ENCODE data around the gene ADCY9. TPM values are rescaled to one million over a fixed set of nuclear protein-coding genes. Genes with fewer than 3 reads are reported as not detected.

The ADCY9 gene
- total RNA-seq, 1 experiment from 2014 or later = 14.2 TPM

GRCh38 chr16:4123616-4124300, 7.5 kb upstream of the ADCY9 start:
- CTCF ChIA-PET = no interaction called here
- intact Hi-C loops (cut with micrococcal nuclease) = no loop called here
- TF ChIP-seq, protein P1, sequence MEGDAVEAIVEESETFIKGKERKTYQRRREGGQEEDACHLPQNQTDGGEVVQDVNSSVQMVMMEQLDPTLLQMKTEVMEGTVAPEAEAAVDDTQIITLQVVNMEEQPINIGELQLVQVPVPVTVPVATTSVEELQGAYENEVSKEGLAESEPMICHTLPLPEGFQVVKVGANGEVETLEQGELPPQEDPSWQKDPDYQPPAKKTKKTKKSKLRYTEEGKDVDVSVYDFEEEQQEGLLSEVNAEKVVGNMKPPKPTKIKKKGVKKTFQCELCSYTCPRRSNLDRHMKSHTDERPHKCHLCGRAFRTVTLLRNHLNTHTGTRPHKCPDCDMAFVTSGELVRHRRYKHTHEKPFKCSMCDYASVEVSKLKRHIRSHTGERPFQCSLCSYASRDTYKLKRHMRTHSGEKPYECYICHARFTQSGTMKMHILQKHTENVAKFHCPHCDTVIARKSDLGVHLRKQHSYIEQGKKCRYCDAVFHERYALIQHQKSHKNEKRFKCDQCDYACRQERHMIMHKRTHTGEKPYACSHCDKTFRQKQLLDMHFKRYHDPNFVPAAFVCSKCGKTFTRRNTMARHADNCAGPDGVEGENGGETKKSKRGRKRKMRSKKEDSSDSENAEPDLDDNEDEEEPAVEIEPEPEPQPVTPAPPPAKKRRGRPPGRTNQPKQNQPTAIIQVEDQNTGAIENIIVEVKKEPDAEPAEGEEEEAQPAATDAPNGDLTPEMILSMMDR (IDR thresholded peaks at IDR 0.05; ENCODE audit: unreplicated experiment) = no peak
- Mint-ChIP-seq H3K4me1 (ENCODE audit: insufficient read depth, unreplicated experiment) (peaks cover 8% of the 10 kb centered on the region), H3K36me3 (ENCODE audit: insufficient read depth, unreplicated experiment) (no peaks in the 10 kb centered on the region), H3K27me3 (ENCODE audit: insufficient read depth, unreplicated experiment) (no peaks in the 10 kb centered on the region), H3K27ac (ENCODE audit: low read depth, unreplicated experiment) (no peak overlapping the region), H3K4me3 (ENCODE audit: unreplicated experiment) (no peak overlapping the region), H3K9me3 (ENCODE audit: unreplicated experiment) (no peaks in the 10 kb centered on the region)
- DNase-seq (ENCODE audit: unreplicated experiment) = no peak
- POLR2A ChIA-PET = interaction anchor here (1.1 kb wide), 1 partner anchor 13 kb away, joined by 4 read pairs; no protein-coding TSS in a partner anchor
- BruUV-seq (replicated peaks) = no TSS peak

GRCh38 chr16:4120176-4120575, 3.9 kb upstream of the ADCY9 start:
- intact Hi-C loops (cut with micrococcal nuclease) = no loop called here
- BruUV-seq (replicated peaks) = no TSS peak
- H3K36me3 Mint-ChIP-seq (ENCODE audit: insufficient read depth, unreplicated experiment) = no peaks in the 10 kb centered on the region
- ChIA-PET CTCF (interaction anchor here (0.7 to 0.8 kb wide), 2 partner anchors 60 to 248 kb away, joined by 3 to 4 read pairs; no protein-coding TSS in a partner anchor), POLR2A (interaction anchor here (1.0 to 1.3 kb wide), 2 partner anchors 63 to 163 kb away, joined by 3 read pairs; no protein-coding TSS in a partner anchor)
- no peaks in the 10 kb centered on the region for H3K9me3 Mint-ChIP-seq (ENCODE audit: unreplicated experiment)
- TF ChIP-seq, protein P1 (IDR thresholded peaks at IDR 0.05; ENCODE audit: unreplicated experiment) = no peak
- peaks cover 8% of the 10 kb centered on the region for H3K4me1 Mint-ChIP-seq (ENCODE audit: insufficient read depth, unreplicated experiment)
- H3K27ac Mint-ChIP-seq (ENCODE audit: low read depth, unreplicated experiment) = no peak overlapping the region
- DNase-seq (ENCODE audit: unreplicated experiment) = no peak
- no peaks in the 10 kb centered on the region for H3K27me3 Mint-ChIP-seq (ENCODE audit: insufficient read depth, unreplicated experiment)
- no peak overlapping the region for H3K4me3 Mint-ChIP-seq (ENCODE audit: unreplicated experiment)

- no peaks in the 10 kb centered on the region for H3K36me3 Mint-ChIP-seq (ENCODE audit: insufficient read depth, unreplicated experiment)
- peak overlapping the region; percentile 74 for H3K4me3 Mint-ChIP-seq (ENCODE audit: unreplicated experiment)
- no peaks in the 10 kb centered on the region for H3K9me3 Mint-ChIP-seq (ENCODE audit: unreplicated experiment)
- CTCF ChIA-PET = interaction anchor here (0.5 to 0.7 kb wide), 3 partner anchors 60 to 136 kb away, joined by 3 read pairs; no protein-coding TSS in a partner anchor
- peaks cover 20% of the 10 kb centered on the region for H3K4me1 Mint-ChIP-seq (ENCODE audit: insufficient read depth, unreplicated experiment)
- H3K27me3 Mint-ChIP-seq (ENCODE audit: insufficient read depth, unreplicated experiment) = no peaks in the 10 kb centered on the region
- BruUV-seq (replicated peaks) = no TSS peak
- intact Hi-C loops (cut with micrococcal nuclease) = loop anchor here (5.0 kb wide), 1 partner anchor 65 kb away; no protein-coding TSS in a partner anchor
- TF ChIP-seq, protein P1 (IDR thresholded peaks at IDR 0.05; ENCODE audit: unreplicated experiment) = no peak
- no peak for DNase-seq (ENCODE audit: unreplicated experiment)
- POLR2A ChIA-PET = interaction anchor here (0.5 kb wide), 1 partner anchor 469 kb away, joined by 3 read pairs; no protein-coding TSS in a partner anchor
- H3K27ac Mint-ChIP-seq (ENCODE audit: low read depth, unreplicated experiment) = peak overlapping the region; percentile 65
These were observed 972 bp upstream of the ADCY9 start for GRCh38 chr16:4117250-4117578.

DNA sequence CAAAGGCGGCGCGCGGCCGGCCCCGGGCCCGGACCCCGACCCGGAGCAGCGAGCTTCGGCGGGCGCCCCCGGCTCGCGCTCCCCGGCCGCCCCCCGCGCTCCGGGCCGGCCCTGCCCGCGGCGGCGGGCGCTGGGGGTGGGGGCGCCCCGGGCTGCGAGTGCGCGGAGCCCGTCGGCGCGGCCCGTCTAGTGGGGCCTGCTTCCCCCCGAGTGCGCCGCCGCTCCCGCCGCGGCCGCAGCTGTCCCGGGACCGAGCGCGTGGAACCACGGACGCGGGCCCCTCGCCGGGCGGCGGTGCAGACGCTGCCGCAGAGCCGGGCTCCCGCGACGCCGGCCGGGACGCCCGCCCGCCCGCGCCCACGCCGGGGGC, 308 bp downstream of the ADCY9 start:
- peaks cover 31% of the 10 kb centered on the region for H3K4me1 Mint-ChIP-seq (ENCODE audit: insufficient read depth, unreplicated experiment)
- DNase-seq (ENCODE audit: unreplicated experiment) = no peak
- H3K27me3 Mint-ChIP-seq (ENCODE audit: insufficient read depth, unreplicated experiment) = no peaks in the 10 kb centered on the region
- H3K9me3 Mint-ChIP-seq (ENCODE audit: unreplicated experiment) = no peaks in the 10 kb centered on the region
- peak overlapping the region; percentile 74 for H3K4me3 Mint-ChIP-seq (ENCODE audit: unreplicated experiment)
- intact Hi-C loops (cut with micrococcal nuclease) = loop anchor here (5.0 kb wide), 1 partner anchor 66 kb away; no protein-coding TSS in a partner anchor
- H3K36me3 Mint-ChIP-seq (ENCODE audit: insufficient read depth, unreplicated experiment) = peaks cover 5% of the 10 kb centered on the region
- ChIA-PET POLR2A (interaction anchor here (0.7 to 1.5 kb wide), 6 partner anchors 62 to 606 kb away, joined by 3 to 10 read pairs (median 3); no protein-coding TSS in a partner anchor), CTCF (interaction anchor here (1.2 kb wide), 1 partner anchor 137 kb away, joined by 3 read pairs; no protein-coding TSS in a partner anchor)
- no peak overlapping the region for H3K27ac Mint-ChIP-seq (ENCODE audit: low read depth, unreplicated experiment)
- no TSS peak for BruUV-seq (replicated peaks)
- TF ChIP-seq, protein P1 (IDR thresholded peaks at IDR 0.05; ENCODE audit: unreplicated experiment) = no peak

Measured in MCF 10A (cell line).